Fibroblast of villous mesenchyme (primary cell): ENCODE results near the gene KIF20B. TPM values are rescaled to one million over a fixed set of nuclear protein-coding genes. Genes with fewer than 3 reads are reported as not detected.
"Not testable (repeated sequence)": the region's sequence is repeated elsewhere in the genome, so short reads cannot be mapped to it uniquely, and the experiment has no call there.

ENCODE experiments used
- DNase-seq: peaks from one replicate; pipeline ENCODE4 v3.0.0-alpha.2; 2010; ENCODE audit warnings: low read depth
- H3K4me3 ChIP-seq: 2 replicates; pipeline ENCODE4 v1.5.1; 2011; ENCODE audit warnings: low read depth, mild to moderate bottlenecking, low read length
- CTCF ChIP-seq: IDR thresholded peaks from 2 replicates; pipeline ENCODE4 v1.5.1; 2012; ENCODE audit warnings: low read depth, mild to moderate bottlenecking, low read length; ENCODE audit not compliant: insufficient read depth
- total RNA-seq: library from RNA; depleted of rRNA; stranded (reverse); fragments of >200 nt; gene quantifications from 2 replicates; pipeline ENCODE4 v1.2.3, GENCODE V29; 2012

Gene KIF20B
- total RNA-seq, 1 donor: 19.9 TPM

DNA sequence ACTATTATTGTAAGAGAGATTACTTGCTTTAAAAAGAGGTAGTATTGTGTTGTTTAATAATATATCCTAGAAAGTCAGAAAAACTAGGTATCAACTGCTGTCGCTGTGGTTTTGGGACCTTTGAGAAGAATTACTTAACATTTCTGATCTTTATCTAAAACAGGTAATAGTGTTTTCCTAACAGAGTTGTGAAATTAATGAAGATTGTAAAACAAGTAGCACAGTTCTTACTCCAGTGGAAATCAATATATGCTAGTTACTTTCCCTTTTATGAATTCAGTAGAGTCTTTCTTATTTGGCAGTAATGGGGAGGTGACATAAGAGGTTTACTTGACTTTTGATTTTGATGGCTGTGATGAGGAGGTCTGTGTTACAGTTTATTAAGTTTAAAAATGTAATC lies 58.1 kb downstream of the KIF20B start:
- TF ChIP-seq CTCF: no peak
- no peak overlapping the region for H3K4me3 ChIP-seq
- DNase-seq: no peak

GRCh38 chr10:89763671-89764070 lies 62.3 kb downstream of the KIF20B start:
- not testable (repeated sequence) for DNase-seq, H3K4me3 ChIP-seq

DNA sequence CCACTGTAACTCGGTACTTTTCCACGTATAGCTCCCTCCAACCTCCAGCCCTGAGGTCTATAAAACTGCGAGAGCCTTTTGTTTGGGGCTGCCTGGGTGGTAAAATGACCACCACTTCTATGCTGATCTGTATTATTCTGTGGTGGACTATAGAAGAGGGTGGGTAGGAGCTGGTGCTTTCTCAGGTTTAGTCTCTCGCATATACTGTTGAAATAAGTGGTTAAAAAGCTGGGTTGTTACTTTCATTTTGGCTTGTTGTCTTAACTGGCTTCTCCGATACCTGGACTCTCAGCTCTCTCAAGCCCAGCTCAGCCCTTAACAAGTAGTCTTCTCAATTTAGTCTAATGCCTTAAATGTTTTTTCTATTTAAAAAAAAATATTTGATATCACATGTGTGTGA lies 70.3 kb downstream of the KIF20B start:
- TF ChIP-seq CTCF: no peak
- H3K4me3 ChIP-seq: no peak overlapping the region
- no peak for DNase-seq

DNA sequence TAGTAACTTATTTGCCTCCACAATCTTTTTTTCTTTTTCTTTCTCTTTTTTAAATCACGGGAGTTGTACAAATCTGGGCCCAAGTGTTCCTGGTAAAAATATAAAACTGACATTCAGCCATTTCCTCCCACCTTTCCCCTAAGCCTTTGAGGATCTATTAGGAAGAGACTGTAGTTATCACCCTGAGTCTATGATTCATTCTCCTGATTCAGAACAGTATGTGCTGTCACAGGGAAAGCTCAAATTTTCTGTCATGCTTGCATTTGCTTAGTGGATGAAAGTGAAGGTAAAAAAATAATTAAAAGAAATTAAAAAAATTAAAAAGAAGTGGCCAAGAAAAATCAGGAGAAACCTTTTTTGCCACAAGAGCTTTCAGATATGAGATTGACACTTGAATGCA lies 71.7 kb downstream of the KIF20B start:
- H3K4me3 ChIP-seq: no peak overlapping the region
- peak; percentile 17 for DNase-seq
- no peak for TF ChIP-seq CTCF

GRCh38 chr10:89776665-89777064 lies 75.3 kb downstream of the KIF20B start:
- no peak for TF ChIP-seq CTCF
- no peak for DNase-seq
- H3K4me3 ChIP-seq: no peak overlapping the region

GRCh38 chr10:89782470-89782869 lies 81.1 kb downstream of the KIF20B start:
- no peak for TF ChIP-seq CTCF
- DNase-seq: no peak
- H3K4me3 ChIP-seq: no peak overlapping the region

DNA sequence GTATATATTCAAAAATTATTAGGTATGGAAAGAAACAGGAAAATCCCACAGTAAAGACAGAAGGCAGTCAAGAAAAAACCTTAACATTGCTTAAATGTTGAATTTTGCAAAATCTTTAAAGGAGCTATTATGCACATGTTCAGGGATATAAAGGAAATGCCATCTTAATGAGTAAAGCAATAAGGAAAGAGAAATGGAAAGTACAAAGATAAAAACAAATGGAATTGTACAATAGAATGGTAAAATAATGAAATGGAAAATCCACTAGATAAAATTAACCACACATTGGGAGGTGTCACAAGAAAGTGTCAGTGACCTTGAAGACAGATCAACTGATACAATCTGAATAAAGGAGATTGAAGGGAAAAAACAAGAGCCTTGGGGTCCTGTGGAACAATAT lies 82.0 kb downstream of the KIF20B start:
- TF ChIP-seq CTCF: no peak

More for the DNA sequence above, 82.0 kb downstream of the KIF20B start:
- H3K4me3 ChIP-seq: no peak overlapping the region
- DNase-seq: no peak
